GM19043 (cell line): ENCODE data around the gene EXOC7.

ENCODE experiments used
- ATAC-seq: cut with Tn5 transposase; IDR thresholded peaks from one replicate; pipeline ENCODE4 v1.9.1; 2021; ENCODE audit warnings: low read depth; ENCODE audit not compliant: unreplicated experiment

The EXOC7 gene

DNA sequence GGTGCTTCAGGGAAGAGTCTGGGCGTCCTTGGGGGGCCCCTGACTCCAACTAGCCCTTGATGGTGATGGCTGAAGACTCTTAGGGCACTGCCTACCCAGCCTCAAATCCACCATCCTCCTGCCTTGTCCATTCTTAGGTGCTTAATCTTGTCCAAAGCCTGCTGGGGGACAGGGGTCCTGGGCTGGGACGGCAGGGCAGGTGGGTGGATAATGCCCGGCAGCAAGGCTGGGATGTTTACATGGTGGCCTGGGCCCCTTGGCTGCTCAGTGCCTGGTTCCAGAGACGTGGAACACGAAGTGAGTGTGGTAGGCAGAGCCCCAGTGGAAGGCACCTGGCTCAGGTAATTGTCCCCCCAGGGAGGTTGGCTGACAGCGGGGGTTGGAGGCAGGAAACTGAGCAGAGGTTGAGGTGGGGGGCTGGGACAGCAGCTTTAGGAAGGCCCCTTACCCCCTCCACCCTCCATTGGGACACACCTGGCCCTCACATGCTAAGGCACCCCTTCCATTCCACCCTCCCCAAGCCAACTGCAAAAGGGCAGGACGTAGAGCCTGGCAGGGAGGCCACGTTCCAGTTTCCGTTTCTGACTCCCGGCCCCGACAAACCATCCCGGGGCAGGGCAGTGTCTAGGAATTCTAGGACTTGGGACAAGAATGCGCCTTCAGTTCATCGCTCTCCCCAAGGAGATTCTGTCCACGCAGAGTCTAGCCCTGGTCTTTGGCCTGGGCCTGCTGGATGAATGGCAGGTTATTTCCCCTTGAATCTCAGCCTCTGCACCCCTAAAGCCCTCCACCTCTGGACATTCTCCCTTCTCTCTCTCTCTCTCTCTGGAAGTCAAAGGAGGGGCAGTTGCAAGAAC is 35.5 kb upstream of the EXOC7 start:
- ATAC-seq: no peak

DNA sequence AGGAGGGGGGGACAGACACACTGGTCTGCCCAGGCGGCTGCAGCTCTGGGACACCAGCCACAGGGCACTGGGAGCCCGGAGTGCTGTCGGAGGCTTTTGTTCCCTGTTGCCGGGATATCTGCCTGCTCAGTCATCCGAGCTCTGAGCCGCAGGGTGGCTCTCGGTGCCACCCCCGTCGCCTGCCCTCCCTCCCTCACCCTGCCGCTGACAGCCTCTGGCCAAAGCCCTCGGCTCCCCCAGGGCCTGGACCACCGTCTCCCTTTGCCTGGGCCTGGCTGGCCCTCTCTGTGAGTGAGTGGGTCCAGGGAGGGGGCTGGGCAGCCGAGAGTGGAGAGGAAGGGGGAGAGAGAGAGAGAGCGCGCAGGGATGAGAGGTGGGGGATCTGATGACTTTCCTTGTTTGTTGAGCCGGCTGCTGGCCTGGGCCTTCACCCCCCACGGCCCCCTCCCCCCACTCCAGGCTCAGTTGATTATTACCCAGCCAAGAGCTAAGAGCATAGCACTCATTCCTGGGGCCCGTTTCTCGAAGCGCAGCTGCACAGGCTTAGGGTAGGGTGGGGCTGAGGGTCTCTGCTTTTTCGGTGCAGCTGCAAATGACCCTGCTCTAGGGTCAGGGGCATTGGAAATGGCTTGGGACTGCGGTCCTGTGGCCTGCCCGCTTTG is 34.8 kb upstream of the EXOC7 start:
- no peak for ATAC-seq

DNA sequence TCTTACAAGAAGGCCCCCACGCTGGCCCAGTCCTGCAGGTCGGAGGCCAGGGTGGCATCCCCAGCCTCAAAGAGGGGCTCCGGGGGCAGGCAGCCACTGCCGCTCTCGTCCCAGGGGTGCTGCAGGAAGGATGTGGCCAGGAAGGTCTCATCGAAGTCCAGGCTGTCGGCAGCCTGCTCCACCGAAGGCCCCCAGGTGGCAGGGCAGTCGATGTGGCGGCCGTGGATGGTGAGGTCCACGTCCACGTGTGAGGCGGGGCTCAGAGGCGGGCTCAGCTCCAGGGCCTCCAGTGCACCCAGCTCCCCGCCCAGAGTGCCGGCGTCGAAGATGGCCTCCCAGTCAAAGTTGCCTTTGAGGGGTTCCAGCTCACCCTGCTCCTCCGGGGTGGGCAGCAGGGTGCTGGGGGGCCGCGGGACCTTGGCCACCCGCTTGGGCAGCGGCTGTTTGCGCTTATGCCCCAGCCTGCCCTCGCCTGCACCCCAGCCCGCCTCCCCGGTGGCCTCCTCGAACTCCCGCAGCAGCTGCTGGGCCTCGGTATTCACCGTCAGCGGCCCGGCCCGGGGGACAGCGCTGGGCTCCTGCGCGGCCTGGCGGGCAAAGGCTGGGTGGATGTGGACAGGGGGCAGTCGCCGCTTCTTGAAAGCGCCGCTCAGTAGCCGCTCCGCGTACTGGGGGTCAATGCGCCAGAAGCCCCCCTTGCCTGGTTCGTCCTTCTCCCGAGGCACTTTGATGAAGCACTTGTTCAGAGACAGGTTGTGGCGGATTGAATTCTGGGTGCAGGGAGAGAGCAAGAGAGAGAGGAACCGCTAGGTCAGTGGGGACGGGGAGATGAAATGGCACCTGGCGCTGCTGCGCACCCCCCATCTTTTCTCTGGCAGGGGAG is 34.0 kb upstream of the EXOC7 start:
- no peak for ATAC-seq

DNA sequence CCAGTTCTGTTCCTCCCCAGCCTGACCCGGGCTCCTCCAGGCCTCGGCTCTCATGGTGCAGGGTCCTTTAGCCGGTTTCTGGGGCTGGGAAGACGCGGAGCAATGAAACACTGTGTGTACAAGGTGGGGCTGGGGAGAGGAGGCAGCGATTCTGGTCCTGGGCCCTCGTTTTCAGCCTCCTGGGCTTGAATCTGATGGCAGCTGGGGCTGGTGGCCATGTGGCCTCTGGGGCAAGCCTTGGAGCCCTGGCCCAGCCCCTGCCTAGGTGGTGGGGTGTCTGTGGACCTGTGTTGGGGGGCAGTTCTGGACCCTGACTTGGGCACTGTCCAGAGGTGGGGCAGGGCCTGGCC is 33.4 kb upstream of the EXOC7 start:
- no peak for ATAC-seq

DNA sequence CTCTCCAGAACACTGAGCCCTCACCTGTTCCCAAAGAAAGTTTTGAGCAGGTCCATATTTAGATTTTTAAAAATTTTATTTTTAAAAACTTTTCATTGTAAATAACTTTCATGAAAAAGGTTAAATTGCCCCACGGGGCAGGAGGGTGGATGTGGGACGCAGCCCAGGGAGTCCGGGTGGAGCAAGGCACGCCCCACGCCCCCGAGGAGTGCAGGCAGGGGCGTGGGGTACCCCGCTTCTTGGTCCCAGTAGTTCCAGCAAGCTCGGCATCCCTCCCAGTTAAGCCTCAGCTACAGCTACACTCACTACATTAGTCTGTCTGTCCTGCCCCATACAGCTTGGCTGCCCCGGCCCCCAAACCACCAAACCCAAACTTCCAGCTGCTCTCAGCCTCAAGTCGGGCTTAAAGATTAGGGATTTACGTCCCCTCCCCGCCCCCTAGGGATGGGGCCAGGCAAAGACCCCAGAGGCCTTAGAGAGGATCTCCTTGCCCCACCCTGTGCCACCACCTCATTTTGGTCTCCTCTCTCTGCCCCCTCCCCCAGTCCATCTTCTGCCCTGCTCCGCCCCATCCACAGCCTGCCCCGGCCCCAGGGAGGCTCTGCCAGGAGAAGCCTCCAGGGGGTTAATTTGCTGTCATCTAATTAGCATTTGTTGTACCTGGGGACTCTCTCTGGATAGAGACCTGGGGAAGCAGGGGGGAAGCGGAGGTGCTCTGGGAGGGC is 32.9 kb upstream of the EXOC7 start:
- ATAC-seq: no peak

DNA sequence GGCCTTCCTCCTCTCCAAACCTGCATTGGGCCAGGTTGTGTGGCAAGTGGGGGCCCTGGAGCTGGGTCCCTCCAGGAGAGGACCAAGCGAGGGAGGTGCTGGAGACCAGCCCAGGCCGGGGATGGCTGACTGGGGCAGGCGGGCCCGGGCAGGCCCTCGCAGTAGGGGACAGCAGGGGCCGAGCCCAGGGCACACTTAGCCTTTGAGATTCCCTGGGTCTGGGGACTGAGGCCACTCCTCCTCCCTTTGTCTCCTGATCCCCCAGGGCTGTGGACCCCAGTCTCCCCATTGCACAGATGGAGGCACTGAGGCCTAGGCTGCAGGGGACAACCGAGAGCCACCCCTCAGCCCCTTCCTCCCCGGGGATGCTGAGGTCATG is 32.2 kb upstream of the EXOC7 start:
- no peak for ATAC-seq

DNA sequence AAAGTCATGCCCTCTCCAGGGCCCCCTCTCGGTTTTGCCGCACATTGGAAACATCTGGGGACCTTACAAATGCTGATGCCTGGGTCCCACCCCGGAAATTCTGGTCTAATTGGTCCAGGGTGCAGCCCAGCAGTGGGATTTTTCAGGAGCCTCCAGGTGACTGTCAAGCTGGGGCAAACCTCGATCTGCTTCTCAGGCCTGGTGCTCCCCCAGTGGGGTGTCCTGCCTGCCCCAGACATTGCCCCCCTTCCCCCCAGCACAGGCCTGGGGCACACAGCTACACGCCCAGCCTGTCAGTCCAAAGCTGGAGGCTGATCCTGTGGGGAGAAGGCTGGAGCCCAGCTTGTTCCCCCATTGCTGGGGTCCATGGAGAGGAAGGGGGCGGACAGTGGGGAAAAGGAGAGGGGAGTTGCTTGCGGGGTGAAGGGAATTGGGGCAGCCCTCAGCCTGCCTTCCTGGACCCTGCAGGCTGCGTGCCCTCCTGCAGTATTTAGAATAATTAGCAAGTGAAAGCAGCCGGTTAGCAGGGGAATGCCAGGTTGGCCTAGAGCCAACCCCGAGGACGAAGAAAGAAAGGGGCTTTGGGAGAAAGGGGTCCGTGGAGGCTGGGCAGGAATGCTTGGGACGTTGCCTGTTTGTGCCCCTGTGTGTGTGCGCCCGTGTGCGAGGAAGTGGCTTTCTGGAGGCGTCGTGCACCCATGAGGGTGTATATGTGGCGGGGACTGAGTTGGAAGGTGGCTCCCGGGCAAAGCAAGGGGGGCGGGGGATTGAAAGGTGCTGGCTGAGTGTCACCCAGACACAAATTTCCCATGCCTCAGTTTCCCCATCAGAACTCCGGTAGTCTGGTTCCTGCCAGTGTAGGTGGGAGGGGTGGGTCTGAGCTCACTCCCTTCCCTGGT is 31.6 kb upstream of the EXOC7 start:
- ATAC-seq: no peak

DNA sequence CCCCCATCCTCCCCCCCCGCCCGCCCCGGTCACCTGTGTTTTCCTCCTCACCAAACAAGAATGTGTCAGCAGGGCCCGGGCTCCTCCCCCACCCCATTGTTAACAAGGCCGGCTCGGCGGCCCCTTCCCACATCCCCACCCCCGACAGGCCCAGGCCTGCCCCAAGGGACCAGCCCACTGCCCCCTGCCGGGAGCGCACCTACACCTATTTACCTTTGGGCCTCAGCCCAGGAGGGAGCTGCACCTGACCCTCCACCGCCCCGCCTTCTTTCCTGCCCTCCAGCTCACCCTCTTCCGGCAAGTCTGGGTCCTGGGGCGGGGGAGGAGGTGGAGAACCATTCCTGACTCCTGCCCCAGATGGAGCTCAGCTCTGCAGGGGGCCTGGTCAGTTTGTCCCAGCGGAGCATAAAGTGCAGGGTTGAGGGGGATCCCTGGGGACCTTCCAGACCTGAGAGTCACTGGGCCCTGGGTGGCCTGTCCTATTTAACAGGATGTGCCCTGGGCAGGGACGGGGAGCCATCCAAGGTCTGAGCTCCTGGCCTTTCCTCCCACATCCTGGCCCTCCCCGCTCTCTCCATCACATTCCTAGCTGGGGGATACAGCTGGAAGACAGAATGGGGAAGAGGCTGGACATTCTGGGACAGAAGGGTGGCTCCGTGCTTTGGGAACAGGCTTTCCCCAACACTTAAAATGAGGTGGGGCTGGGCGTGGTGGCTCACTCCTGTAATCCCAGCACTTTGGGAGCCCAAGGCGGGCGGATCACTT is 29.2 kb upstream of the EXOC7 start:
- ATAC-seq: no peak

DNA sequence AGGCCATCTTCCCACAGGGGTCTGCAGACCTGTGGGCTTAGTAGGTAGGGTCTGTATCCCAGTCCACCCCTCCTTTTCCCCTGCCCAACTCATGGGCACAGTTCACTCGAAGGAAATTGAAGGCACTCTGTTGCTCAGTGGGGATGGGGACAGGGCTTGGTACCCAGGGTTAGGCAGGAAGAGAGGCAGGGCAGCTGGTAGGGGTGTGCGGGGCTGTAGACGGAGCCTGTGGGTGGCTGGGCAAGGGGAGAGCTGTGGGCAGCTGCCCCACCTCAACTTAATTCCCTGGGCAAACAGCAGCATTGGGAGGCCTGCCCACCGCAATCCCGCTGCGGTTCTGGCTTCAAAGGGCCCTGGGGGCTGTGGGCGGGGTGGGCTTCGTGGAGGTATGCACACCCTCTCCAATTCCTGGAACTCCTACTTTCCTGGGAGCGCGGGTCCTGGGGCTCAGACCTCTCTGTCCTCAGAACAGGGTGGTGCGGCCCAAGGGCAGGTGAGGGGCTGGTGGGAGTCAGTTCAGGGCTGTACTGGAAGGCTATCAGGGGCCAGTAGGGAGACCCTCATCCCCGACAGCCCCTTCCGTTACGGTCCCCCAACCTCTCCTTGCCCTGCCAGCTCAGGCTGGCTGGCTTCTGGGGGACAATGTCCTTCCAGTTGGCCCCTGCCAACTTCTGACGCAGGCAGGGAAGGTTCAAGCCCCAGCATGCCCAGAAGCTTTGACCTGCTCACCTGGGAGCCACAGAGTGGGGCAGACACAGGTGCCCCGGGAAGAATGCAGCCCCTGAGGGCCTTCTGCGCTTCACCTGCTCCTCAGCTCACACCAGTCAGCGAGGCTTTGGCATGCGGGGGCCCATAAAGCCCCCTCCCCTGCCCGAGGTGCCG is 28.3 kb upstream of the EXOC7 start:
- no peak for ATAC-seq

DNA sequence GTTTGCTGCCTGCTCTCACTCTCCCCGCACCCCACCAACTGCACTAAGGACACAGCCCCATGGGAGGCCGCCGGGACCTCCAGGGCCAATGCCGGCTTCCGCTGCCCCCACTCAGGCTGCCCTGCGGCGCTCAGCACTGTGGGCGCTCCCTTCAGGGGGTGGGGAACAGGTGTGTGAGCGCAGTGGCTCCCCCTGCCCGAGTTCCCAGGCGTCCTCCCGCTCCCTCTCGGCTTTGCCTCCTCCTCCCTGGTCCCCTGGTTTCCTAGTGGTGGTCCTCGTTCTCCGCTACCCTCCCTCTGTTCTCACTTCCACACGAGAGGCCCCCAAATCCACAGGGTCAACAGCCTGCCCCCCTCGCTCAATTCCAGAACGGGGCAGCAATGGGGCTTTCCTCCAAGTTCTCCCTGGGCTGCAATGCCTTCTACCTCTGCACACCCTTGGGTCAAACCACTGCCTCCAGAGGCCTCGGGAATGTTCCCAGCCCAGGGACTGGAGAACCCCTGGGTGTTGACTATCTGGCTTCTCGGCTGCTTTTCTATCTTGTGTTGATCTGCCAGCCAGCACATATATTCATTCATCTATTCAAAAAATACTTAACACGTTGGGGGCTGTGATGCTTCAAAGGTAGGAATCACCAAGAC is 27.6 kb upstream of the EXOC7 start:
- no peak for ATAC-seq

DNA sequence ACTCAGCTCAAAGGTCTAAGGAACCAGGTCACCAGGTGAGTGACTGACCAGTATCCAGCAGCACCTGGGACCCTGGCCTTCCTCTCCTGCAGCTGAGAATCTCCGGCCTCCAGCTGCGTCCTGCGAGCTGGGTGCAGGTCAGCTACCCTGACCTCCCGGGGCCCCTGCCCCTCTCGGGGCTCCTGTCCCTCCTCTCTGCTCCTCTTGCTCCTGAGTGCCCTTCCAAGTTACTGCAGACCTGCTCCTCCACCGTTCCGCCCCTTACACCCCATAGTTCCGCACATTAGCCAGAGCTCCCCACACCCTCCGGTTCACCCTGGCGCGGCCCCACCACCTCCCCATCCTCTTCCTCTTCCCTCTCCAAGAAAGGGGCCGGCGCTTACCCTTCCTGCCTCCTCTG is 26.9 kb upstream of the EXOC7 start:
- no peak for ATAC-seq

DNA sequence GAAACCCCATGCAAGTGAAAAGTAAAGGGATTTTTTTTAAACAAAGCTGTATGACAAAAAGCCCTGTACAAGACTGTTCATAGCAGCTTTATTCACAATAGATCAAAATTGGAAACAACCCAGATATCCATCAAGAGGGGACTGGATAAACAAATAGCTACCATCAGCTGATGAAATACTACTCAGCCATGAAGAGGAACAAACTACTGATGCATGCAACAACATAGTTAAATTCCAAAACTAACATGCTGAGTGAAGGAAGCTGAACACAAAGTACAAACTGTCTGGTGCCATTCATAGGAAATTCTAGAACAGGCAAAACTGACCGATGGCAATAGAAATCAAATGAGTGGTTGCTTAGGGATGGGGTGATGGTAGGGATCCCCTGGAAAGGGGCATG is 22.3 kb upstream of the EXOC7 start:
- ATAC-seq: no peak

DNA sequence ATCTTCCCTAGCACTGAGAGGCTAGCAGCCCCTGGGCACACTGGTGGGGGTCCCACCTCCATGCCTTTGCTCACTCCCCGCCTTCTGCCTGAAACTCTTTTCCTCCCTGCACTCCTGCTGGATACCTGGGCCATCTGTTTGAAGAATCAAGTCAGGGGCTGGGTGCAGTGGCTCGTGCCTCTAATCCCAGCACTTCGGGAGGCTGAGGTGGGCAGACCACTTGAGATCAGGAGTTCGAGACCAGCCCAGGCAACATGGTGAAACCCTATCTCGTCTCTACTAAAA is 21.7 kb upstream of the EXOC7 start:
- ATAC-seq: no peak

DNA sequence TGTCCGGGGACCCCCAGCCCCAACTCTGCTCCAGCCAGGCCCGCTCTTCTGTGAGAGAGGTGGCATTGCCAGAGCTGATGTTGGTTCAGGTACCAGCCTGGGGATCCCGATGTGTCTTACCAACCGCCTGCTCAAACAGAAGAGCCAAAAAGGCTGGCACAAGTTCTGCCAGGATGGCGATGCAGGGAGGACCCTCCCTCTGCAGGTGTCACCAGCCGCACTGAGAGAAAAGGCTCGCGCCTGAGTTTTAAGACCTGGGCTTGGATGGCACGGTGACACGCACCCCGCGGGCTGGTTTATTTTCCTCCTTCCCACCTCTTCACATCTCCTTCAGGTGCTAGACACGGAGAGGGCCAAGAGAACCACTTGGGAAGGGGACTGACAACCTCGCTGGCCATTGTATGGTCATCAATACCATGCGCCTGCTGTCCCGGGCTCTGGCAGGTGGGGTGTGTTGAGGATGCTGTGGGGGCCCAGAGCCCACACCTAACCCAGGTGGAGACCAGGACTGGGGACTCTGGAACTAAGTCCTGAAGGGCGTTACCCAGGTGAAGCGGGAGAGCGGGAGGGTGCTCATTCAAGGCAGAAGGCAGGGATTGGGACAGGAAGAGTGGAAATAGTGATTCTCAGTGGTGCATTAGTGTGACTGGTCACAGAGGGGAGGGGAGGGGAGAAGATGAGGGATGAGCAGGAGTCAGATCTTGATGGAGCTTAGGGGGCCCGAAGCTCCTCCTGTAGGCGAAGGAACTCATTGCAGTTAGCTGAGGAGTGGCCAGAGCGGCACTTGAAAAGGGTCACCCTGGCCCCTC is 21.2 kb upstream of the EXOC7 start:
- no peak for ATAC-seq

DNA sequence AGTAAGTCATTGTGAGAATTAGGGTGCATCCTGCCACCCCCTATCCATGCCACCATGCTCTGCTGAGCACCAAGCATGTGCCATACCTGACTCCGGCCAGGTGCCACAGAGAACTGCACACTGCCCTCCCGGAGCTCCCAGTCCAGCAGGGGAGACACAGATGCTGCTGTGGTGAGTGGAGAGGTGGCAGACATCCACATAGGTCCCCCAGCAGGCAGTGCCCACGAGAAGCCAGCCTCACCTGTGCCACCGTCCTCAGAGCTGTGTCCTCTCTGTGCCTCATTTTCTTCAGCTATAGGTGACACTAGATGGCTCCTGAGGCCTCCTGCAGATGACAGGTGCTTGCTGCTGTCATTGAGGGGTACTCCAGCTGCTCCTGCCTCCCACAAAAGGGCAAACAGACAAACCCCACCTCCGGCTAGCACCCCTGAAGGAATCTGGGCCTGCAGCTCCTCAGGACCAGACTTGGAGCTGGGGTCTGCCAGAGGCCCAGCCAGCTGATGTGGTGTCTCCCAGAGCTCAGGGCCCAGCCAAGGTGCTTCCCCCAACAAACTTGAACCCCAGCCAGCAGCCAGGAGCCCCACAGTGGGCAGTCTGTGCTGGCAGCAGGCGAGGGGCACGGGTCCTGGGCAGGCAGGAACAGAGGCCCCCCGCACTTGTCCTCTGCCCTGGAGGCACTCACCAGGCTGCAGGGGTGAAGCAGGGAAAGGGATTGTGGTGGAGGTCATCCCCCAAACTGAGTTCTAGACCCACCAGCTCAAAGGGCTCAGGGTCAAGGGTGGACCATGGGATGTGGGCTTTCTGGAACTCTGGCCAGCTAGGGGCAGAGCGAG is 20.4 kb upstream of the EXOC7 start:
- no peak for ATAC-seq

DNA sequence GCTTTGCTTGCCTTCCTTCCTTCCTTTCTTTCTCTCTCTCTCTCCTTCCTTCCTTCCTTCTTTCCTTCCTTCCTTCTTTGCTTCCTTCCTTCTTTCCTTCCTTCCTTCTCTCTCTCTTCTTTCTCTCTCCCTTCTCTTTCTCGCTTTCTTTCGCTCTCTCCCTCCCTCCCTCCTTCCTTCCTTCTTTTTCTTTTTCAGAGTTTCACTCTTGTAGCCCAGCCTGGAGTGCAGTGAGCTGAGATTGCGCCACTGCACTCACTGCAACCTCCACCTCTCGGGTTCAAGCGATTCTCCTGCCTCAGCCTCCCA is 19.6 kb upstream of the EXOC7 start:
- no peak for ATAC-seq
